Loucy (cell line): ENCODE results near the gene ANXA8L1.
"Not testable (repeated sequence)": the region's sequence is repeated elsewhere in the genome, so short reads cannot be mapped to it uniquely, and the experiment has no call there.

ENCODE experiments used
- CTCF ChIP-seq: fragments of 200-600 bp; sonication (generic); conservative IDR thresholded peaks from 2 replicates; pipeline ENCODE4 v1.5.1; 2014; ENCODE audit warnings: mild to moderate bottlenecking, antibody characterized with exemption, low read length
- EZH2phosphoT487 ChIP-seq: fragments of 200-600 bp; IDR thresholded peaks from 2 replicates; pipeline ENCODE4 v1.6.1; 2018; ENCODE audit warnings: antibody characterized with exemption, mild to moderate bottlenecking, moderate library complexity, borderline replicate concordance

- not testable (repeated sequence) for TF ChIP-seq CTCF, EZH2phosphoT487
Observed at GRCh38 chr10:46412665-46413064, 37.1 kb downstream of the ANXA8L1 start.
